GM12864 (cell line): ENCODE results near the gene CAPN10.

ENCODE experiments used
- DNase-seq: peaks from one replicate; pipeline ENCODE4 v3.0.0-alpha.2; 2011; ENCODE audit warnings: low read depth
- H3K4me3 ChIP-seq: 2 replicates; pipeline ENCODE4 v1.5.1; 2011; ENCODE audit warnings: mild to moderate bottlenecking, low read depth, low read length, control low read depth
- CTCF ChIP-seq: IDR thresholded peaks from 2 replicates; pipeline ENCODE4 v1.5.1; 2011; ENCODE audit warnings: low read depth, mild to moderate bottlenecking, moderate library complexity, low read length, control low read depth, inconsistent platforms; ENCODE audit errors: missing control alignments

CAPN10 gene

GRCh38 chr2:240630771-240631547 is 44.4 kb downstream of the CAPN10 start:
- DNase-seq = no peak
- no peak for TF ChIP-seq CTCF
- no peak overlapping the region for H3K4me3 ChIP-seq

- no peak overlapping the region for H3K4me3 ChIP-seq
- no peak for TF ChIP-seq CTCF
- no peak for DNase-seq
Measured at GRCh38 chr2:240631548-240632305, 45.2 kb downstream of the CAPN10 start.

- no peak for TF ChIP-seq CTCF
- no peak for DNase-seq
- H3K4me3 ChIP-seq = no peak overlapping the region
Measured at GRCh38 chr2:240632306-240632721, 45.8 kb downstream of the CAPN10 start.

GRCh38 chr2:240635121-240635997 is 48.8 kb downstream of the CAPN10 start:
- no peak for DNase-seq
- H3K4me3 ChIP-seq = no peak overlapping the region
- no peak for TF ChIP-seq CTCF

GRCh38 chr2:240635998-240636547 is 49.5 kb downstream of the CAPN10 start:
- no peak overlapping the region for H3K4me3 ChIP-seq
- no peak for DNase-seq
- no peak for TF ChIP-seq CTCF

GRCh38 chr2:240636563-240637115 is 50.1 kb downstream of the CAPN10 start:
- DNase-seq = no peak
- no peak overlapping the region for H3K4me3 ChIP-seq
- no peak for TF ChIP-seq CTCF
